ENCODE data around the gene NELFE. TPM values are rescaled to one million over a fixed set of nuclear protein-coding genes. Genes with fewer than 3 reads are reported as not detected.

The NELFE gene
- total and polyA plus RNA-seq, 2 of the 13 experiments (the other 11 are each of a cell fraction or from before 2014, with no cell fraction given), result 51.3 to 69.8 TPM

- TF ChIP-seq LRRFIP1 (CRISPR knock-in tag; conservative IDR thresholded peaks at IDR 0.05) (no peak), ZNF850 (CRISPR knock-in tag; conservative IDR thresholded peaks at IDR 0.05) (no peak), PAX8 (CRISPR knock-in tag; IDR thresholded peaks at IDR 0.05; ENCODE audit: borderline replicate concordance) (no peak), TMF1 (CRISPR knock-in tag; IDR thresholded peaks at IDR 0.05; ENCODE audit: low read depth) (peak; percentile 73; the same call in 1 of the 2 replicates), ZNF331 (CRISPR knock-in tag; IDR thresholded peaks at IDR 0.05) (peak; percentile 90), RARG (CRISPR knock-in tag; IDR thresholded peaks at IDR 0.05; ENCODE audit: low read depth) (no peak), ZNF703 (CRISPR knock-in tag; IDR thresholded peaks at IDR 0.05; ENCODE audit: borderline replicate concordance) (no peak), ONECUT2 (CRISPR knock-in tag; IDR thresholded peaks at IDR 0.05) (peak; percentile 86), ZMYM4 (CRISPR knock-in tag; IDR thresholded peaks at IDR 0.05) (peak; percentile 68), CBX5 (CRISPR knock-in tag; IDR thresholded peaks at IDR 0.05; ENCODE audit: borderline replicate concordance) (peak; percentile 86; the same call in 1 of the 2 replicates), ZNF512 (CRISPR knock-in tag; IDR thresholded peaks at IDR 0.05) (no peak), MNT (IDR thresholded peaks at IDR 0.05) (peak; percentile 95), TBP (CRISPR knock-in tag; IDR thresholded peaks at IDR 0.05) (no peak), NFRKB (IDR thresholded peaks at IDR 0.05) (no peak), CREB3 (CRISPR knock-in tag; IDR thresholded peaks at IDR 0.05) (no peak), FOXA3 (CRISPR knock-in tag; IDR thresholded peaks at IDR 0.05) (peak; percentile 98), NCOR1 (IDR thresholded peaks at IDR 0.05; ENCODE audit: borderline replicate concordance, low read length) (peak; percentile 92), SMARCE1 (IDR thresholded peaks at IDR 0.05; ENCODE audit: borderline replicate concordance) (no peak), SALL2 (CRISPR knock-in tag; IDR thresholded peaks at IDR 0.05) (no peak; the same call in 1 of the 2 replicates), ZNF782 (CRISPR knock-in tag; IDR thresholded peaks at IDR 0.05; ENCODE audit: borderline replicate concordance) (no peak), BCL3 (CRISPR knock-in tag; IDR thresholded peaks at IDR 0.05) (0 out of 2 replicates have a peak, but pooled peaks have one; percentile 67), ZNF740 (CRISPR knock-in tag; IDR thresholded peaks at IDR 0.05) (peak; percentile 82; the same call in 1 of the 2 replicates), CCAR2 (optimal IDR thresholded peaks at IDR 0.05; ENCODE audit: low read depth, low read length) (peak; percentile 79)
Observed at GRCh38 chr6:31927242-31927862, 31.4 kb downstream of the NELFE start, which contains the start of gene C2 (continued).
